H1 (cell line): ENCODE data around the gene MAGI1. TPM values are rescaled to one million over a fixed set of nuclear protein-coding genes. Genes with fewer than 3 reads are reported as not detected.

Experiments
- BRCA1 ChIP-seq: IDR thresholded peaks from 2 replicates; pipeline ENCODE4 v1.6.1; 2012; ENCODE audit warnings: low read depth, low read length, improper control_type of control experiment
- CBX8 ChIP-seq: fragments of 300-800, 300-1000 bp; sonication (generic); IDR thresholded peaks from 2 replicates; pipeline ENCODE4 v1.7.1; 2016; ENCODE audit warnings: low read depth, low read length, borderline replicate concordance
- EGR1 ChIP-seq: IDR thresholded peaks from 2 replicates; pipeline ENCODE4 v1.6.1; 2011; ENCODE audit warnings: low read depth, low read length, borderline replicate concordance
- JUND ChIP-seq: IDR thresholded peaks from 2 replicates; pipeline ENCODE4 v1.6.1; 2011; ENCODE audit warnings: mild to moderate bottlenecking, improper control_type of control experiment, low read length
- SIRT6 ChIP-seq: IDR thresholded peaks from one replicate; pipeline ENCODE4 v1.7.1; 2012; ENCODE audit warnings: low read length, inconsistent platforms
- TAF7 ChIP-seq: optimal IDR thresholded peaks from 2 replicates; pipeline ENCODE3; 2011; ENCODE audit warnings: low read depth, mild to moderate bottlenecking, inconsistent platforms, low read length, moderate library complexity, borderline replicate concordance
- polyA plus RNA-seq, 7 experiments: library from polyadenylated mRNA; depleted of rRNA in 3 of 7; stranded (reverse) in 5 of 7; unstranded in 2 of 7; fragments of >200 nt in 5 of 7; fragments of 200-250 nt in 2 of 7; gene quantifications; 1 replicate in 5 of 7; 2 replicates in 1 of 7; 4 replicates in 1 of 7; pipeline versions ENCODE4 v1.2.1 to v1.2.3, GENCODE V29; 2011 to 2013; ENCODE audit warnings: missing spikeins in 2 of 7, mixed read lengths in 2 of 7
- total RNA-seq: library from RNA; stranded (reverse); fragmentation: NEBNext Ultra II Directional; extraction: Animal tissue kit (Norgen Biotek cat#: 25700); gene quantifications from 2 replicates; pipeline ENCODE4 v1.2.1, GENCODE V29; 2021
- TF ChIP-seq, protein P1 (sequence below): fragments of 300-600 bp; sonication (generic); IDR thresholded peaks from 2 replicates; pipeline ENCODE4 v1.7.1; 2012; ENCODE audit warnings: low read length, moderate library complexity, mild to moderate bottlenecking, inconsistent platforms; ENCODE audit not compliant: insufficient replicate concordance
- TF ChIP-seq, protein P2 (sequence below): IDR thresholded peaks from 2 replicates; pipeline ENCODE4 v1.6.1; 2011; ENCODE audit warnings: low read length, improper control_type of control experiment
- TF ChIP-seq, protein P3 (sequence below): IDR thresholded peaks from 2 replicates; pipeline ENCODE4 v1.6.1; 2011; ENCODE audit warnings: low read depth, mild to moderate bottlenecking, low read length; ENCODE audit not compliant: insufficient read depth

Gene MAGI1
- total and polyA plus RNA-seq, 2 of the 8 experiments (the other 6 are each of a cell fraction or from before 2014, with no cell fraction given): 19.8 to 78.0 TPM

DNA sequence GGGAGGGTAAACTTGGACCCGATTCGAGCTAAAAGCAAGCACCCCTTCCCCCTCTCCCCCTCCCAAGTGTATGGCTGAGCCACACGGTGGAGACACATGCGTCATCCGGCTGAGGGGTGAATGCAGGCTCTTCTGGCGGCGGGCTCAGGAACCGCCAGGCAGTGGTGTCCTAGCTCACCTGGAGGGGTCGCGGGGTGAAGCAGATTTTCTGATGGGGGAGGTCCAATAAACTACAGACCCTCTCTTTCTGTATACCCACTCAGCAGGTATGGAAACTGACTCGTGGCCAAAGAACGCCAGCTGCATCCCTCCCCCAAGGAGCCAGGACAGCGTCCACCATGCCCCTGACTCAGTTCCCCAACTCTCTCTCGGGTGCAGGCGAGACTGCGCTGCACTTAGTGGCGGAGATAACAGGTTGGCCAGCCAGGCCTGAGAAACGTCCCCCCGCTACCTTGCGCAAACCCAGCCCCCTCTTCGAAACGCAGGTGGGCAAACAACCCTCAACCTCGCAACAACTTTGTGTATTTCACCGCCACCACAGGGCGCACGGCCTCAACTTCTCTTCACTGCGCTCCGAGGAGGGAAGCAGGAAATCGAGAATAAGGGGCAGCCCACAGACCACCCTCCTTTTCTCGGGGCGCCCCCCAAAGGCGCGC, 1.3 kb downstream of the MAGI1 start (continued):
- TF ChIP-seq, protein P1, sequence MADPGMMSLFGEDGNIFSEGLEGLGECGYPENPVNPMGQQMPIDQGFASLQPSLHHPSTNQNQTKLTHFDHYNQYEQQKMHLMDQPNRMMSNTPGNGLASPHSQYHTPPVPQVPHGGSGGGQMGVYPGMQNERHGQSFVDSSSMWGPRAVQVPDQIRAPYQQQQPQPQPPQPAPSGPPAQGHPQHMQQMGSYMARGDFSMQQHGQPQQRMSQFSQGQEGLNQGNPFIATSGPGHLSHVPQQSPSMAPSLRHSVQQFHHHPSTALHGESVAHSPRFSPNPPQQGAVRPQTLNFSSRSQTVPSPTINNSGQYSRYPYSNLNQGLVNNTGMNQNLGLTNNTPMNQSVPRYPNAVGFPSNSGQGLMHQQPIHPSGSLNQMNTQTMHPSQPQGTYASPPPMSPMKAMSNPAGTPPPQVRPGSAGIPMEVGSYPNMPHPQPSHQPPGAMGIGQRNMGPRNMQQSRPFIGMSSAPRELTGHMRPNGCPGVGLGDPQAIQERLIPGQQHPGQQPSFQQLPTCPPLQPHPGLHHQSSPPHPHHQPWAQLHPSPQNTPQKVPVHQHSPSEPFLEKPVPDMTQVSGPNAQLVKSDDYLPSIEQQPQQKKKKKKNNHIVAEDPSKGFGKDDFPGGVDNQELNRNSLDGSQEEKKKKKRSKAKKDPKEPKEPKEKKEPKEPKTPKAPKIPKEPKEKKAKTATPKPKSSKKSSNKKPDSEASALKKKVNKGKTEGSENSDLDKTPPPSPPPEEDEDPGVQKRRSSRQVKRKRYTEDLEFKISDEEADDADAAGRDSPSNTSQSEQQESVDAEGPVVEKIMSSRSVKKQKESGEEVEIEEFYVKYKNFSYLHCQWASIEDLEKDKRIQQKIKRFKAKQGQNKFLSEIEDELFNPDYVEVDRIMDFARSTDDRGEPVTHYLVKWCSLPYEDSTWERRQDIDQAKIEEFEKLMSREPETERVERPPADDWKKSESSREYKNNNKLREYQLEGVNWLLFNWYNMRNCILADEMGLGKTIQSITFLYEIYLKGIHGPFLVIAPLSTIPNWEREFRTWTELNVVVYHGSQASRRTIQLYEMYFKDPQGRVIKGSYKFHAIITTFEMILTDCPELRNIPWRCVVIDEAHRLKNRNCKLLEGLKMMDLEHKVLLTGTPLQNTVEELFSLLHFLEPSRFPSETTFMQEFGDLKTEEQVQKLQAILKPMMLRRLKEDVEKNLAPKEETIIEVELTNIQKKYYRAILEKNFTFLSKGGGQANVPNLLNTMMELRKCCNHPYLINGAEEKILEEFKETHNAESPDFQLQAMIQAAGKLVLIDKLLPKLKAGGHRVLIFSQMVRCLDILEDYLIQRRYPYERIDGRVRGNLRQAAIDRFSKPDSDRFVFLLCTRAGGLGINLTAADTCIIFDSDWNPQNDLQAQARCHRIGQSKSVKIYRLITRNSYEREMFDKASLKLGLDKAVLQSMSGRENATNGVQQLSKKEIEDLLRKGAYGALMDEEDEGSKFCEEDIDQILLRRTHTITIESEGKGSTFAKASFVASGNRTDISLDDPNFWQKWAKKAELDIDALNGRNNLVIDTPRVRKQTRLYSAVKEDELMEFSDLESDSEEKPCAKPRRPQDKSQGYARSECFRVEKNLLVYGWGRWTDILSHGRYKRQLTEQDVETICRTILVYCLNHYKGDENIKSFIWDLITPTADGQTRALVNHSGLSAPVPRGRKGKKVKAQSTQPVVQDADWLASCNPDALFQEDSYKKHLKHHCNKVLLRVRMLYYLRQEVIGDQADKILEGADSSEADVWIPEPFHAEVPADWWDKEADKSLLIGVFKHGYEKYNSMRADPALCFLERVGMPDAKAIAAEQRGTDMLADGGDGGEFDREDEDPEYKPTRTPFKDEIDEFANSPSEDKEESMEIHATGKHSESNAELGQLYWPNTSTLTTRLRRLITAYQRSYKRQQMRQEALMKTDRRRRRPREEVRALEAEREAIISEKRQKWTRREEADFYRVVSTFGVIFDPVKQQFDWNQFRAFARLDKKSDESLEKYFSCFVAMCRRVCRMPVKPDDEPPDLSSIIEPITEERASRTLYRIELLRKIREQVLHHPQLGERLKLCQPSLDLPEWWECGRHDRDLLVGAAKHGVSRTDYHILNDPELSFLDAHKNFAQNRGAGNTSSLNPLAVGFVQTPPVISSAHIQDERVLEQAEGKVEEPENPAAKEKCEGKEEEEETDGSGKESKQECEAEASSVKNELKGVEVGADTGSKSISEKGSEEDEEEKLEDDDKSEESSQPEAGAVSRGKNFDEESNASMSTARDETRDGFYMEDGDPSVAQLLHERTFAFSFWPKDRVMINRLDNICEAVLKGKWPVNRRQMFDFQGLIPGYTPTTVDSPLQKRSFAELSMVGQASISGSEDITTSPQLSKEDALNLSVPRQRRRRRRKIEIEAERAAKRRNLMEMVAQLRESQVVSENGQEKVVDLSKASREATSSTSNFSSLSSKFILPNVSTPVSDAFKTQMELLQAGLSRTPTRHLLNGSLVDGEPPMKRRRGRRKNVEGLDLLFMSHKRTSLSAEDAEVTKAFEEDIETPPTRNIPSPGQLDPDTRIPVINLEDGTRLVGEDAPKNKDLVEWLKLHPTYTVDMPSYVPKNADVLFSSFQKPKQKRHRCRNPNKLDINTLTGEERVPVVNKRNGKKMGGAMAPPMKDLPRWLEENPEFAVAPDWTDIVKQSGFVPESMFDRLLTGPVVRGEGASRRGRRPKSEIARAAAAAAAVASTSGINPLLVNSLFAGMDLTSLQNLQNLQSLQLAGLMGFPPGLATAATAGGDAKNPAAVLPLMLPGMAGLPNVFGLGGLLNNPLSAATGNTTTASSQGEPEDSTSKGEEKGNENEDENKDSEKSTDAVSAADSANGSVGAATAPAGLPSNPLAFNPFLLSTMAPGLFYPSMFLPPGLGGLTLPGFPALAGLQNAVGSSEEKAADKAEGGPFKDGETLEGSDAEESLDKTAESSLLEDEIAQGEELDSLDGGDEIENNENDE: no peak
- TF ChIP-seq BRCA1 (no peak), EGR1 (no peak), CBX8 (no peak), SIRT6 (no peak), TAF7 (peak; percentile 46), JUND (no peak)
- TF ChIP-seq, protein P2, sequence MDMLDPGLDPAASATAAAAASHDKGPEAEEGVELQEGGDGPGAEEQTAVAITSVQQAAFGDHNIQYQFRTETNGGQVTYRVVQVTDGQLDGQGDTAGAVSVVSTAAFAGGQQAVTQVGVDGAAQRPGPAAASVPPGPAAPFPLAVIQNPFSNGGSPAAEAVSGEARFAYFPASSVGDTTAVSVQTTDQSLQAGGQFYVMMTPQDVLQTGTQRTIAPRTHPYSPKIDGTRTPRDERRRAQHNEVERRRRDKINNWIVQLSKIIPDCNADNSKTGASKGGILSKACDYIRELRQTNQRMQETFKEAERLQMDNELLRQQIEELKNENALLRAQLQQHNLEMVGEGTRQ: no peak
- TF ChIP-seq, protein P3, sequence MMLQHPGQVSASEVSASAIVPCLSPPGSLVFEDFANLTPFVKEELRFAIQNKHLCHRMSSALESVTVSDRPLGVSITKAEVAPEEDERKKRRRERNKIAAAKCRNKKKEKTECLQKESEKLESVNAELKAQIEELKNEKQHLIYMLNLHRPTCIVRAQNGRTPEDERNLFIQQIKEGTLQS: no peak
